WERI-Rb-1 (cell line): Measurements from ENCODE around the gene PCDH9.

ENCODE experiments used
- DNase-seq: peaks from one replicate; pipeline ENCODE4 v3.0.0-alpha.2; 2020
- H3K27ac ChIP-seq: fragments of 250-450 bp; sonication (Bioruptor Pico); 2 replicates; pipeline ENCODE4 v1.5.1; 2020; ENCODE audit warnings: mild to moderate bottlenecking, moderate library complexity
- H3K27me3 ChIP-seq: fragments of 250-450 bp; sonication (Bioruptor Pico); 2 replicates; pipeline ENCODE4 v1.5.1; 2021; ENCODE audit warnings: mild to moderate bottlenecking, low read depth, moderate library complexity; ENCODE audit not compliant: insufficient read depth, severe bottlenecking
- H3K36me3 ChIP-seq: fragments of 250-450 bp; sonication (Bioruptor Pico); 2 replicates; pipeline ENCODE4 v1.5.1; 2020; ENCODE audit warnings: mild to moderate bottlenecking, moderate library complexity
- H3K4me3 ChIP-seq: 2 replicates; pipeline ENCODE4 v1.5.1; 2011; ENCODE audit warnings: low read depth, mild to moderate bottlenecking, control low read depth, low read length
- H3K9me3 ChIP-seq: fragments of 250-450 bp; sonication (Bioruptor Pico); 2 replicates; pipeline ENCODE4 v1.5.1; 2021; ENCODE audit warnings: mild to moderate bottlenecking, moderate library complexity; ENCODE audit not compliant: severe bottlenecking
- TF ChIP-seq, protein P1 (sequence below): IDR thresholded peaks from 2 replicates; pipeline ENCODE4 v1.5.1; 2011; ENCODE audit warnings: low read depth, mild to moderate bottlenecking, control low read depth, inconsistent platforms, low read length

PCDH9 gene

DNA sequence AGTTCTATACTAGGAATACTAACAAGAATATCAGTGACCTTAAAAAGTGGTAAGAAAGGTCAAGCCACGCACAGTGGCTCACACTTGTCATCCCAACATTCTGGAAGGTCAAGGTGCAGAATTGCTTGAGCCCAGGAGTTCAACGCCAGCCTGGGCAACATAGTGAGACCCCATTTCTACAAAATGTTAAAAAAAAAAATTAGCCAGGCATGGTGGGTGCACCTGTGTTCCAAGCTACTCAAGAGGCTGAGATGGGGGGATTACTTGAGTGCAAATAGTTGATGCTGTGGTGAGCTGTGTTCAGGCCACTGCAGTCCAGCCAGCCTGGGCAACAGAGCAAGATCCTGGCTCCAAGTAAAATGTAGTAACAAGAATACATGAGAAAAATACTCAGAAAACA is 61.8 kb downstream of the PCDH9 start:
- Histone ChIP-seq H3K4me3 (no peak overlapping the region), H3K9me3 (no peaks in the 10 kb centered on the region), H3K27me3 (no peaks in the 10 kb centered on the region), H3K36me3 (no peaks in the 10 kb centered on the region), H3K27ac (no peak overlapping the region)
- TF ChIP-seq, protein P1, sequence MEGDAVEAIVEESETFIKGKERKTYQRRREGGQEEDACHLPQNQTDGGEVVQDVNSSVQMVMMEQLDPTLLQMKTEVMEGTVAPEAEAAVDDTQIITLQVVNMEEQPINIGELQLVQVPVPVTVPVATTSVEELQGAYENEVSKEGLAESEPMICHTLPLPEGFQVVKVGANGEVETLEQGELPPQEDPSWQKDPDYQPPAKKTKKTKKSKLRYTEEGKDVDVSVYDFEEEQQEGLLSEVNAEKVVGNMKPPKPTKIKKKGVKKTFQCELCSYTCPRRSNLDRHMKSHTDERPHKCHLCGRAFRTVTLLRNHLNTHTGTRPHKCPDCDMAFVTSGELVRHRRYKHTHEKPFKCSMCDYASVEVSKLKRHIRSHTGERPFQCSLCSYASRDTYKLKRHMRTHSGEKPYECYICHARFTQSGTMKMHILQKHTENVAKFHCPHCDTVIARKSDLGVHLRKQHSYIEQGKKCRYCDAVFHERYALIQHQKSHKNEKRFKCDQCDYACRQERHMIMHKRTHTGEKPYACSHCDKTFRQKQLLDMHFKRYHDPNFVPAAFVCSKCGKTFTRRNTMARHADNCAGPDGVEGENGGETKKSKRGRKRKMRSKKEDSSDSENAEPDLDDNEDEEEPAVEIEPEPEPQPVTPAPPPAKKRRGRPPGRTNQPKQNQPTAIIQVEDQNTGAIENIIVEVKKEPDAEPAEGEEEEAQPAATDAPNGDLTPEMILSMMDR: no peak
- DNase-seq: no peak

DNA sequence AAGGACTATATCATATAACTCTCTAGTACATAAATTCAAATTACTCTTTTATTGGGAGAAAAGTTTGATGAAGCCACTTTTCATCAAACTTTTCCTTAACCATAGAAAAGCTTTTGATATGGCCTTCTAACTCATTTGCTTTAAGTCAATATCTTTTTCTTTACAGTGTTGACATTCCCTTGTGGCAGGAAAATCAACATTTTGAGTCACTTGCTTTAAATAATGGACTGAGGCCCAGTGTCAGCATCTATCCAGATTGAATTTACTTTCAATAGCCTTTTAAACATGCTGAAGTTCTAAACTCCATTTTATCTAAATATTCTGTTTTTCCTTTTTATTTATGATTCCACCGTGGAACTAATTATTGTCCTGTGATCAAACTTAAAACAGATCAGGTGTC is 62.7 kb downstream of the PCDH9 start:
- no peaks in the 10 kb centered on the region for H3K36me3 ChIP-seq
- TF ChIP-seq, protein P1: no peak

DNA sequence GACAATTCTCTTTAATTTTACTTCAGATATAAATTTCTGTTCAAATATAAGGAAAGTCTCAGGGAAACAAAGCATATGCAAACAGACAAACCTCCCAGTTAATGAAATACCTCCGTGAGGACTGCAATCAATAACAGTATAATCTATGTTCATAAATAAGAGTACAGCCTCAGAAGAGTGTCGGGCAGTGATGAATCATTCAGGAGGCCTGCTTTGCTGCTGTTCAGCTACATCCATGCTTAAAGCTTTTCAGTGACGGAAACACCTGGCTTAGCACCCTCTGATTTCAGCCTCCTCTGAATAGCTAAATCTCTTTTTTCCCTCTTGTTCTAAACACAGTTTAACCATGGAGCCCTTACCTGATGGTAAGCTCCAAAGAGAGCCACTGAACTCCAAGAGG is 69.0 kb downstream of the PCDH9 start:
- Histone ChIP-seq H3K27ac (no peak overlapping the region), H3K4me3 (no peak overlapping the region), H3K9me3 (no peaks in the 10 kb centered on the region), H3K36me3 (no peaks in the 10 kb centered on the region), H3K27me3 (no peaks in the 10 kb centered on the region)
- TF ChIP-seq, protein P1: no peak
- no peak for DNase-seq

More for the DNA sequence above, 62.7 kb downstream of the PCDH9 start:
- Histone ChIP-seq H3K27ac (no peak overlapping the region), H3K9me3 (no peaks in the 10 kb centered on the region), H3K27me3 (no peaks in the 10 kb centered on the region), H3K4me3 (no peak overlapping the region)
- DNase-seq: no peak

GRCh38 chr13:67158903-67159302 is 71.2 kb downstream of the PCDH9 start:
- TF ChIP-seq, protein P1: no peak
- Histone ChIP-seq H3K36me3 (no peaks in the 10 kb centered on the region), H3K27ac (no peak overlapping the region), H3K4me3 (no peak overlapping the region), H3K27me3 (no peaks in the 10 kb centered on the region), H3K9me3 (no peaks in the 10 kb centered on the region)
- DNase-seq: no peak

DNA sequence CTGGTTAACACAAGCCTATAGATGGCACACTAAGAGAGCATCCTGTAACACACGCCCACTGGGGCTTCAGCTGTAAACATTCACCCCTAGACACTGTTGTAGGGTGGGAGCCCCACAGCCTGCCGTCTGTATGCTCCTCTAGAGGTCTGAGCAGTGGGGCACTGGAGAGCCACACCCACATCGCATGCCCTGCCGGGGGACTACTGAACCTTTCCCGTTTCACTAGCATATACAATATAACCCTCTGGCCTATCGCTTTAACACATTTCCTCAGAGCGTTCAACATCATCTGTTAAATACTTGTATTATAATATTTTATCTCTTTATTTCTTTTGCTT is 73.4 kb downstream of the PCDH9 start:
- Histone ChIP-seq H3K27me3 (no peaks in the 10 kb centered on the region), H3K36me3 (no peaks in the 10 kb centered on the region), H3K9me3 (no peaks in the 10 kb centered on the region), H3K4me3 (no peak overlapping the region), H3K27ac (no peak overlapping the region)
- TF ChIP-seq, protein P1: no peak
- DNase-seq: no peak

GRCh38 chr13:67155898-67156722 is 74.0 kb downstream of the PCDH9 start:
- H3K9me3 ChIP-seq: no peaks in the 10 kb centered on the region
- H3K27ac ChIP-seq: no peak overlapping the region
- TF ChIP-seq, protein P1: no peak
- no peaks in the 10 kb centered on the region for H3K36me3 ChIP-seq
- no peak for DNase-seq
- no peaks in the 10 kb centered on the region for H3K27me3 ChIP-seq
- no peak overlapping the region for H3K4me3 ChIP-seq
